GM12878 (cell line): ENCODE results near the gene PHF21B. TPM values are rescaled to one million over a fixed set of nuclear protein-coding genes. Genes with fewer than 3 reads are reported as not detected.

Experiments used
- ATAC-seq: fragments of 200-7000 bp; cut with Tn5 transposase; 3 replicates; pipeline ENCODE4 v1.9.1; 2020; ENCODE audit warnings: mild to moderate bottlenecking, moderate library complexity
- BruUV-seq: library from RNA; stranded (reverse); fragments of 400-500 nt; replicated peaks from 2 replicates; lab custom pipeline; 2021; lab: Mats Ljungman, UMichigan
- CTCF ChIA-PET: fragments of 300-600 bp; sonication (Branson Sonifier 250); formaldehyde crosslinking; extraction: SDS; loops from one replicate; lab custom pipeline; 2021; ENCODE audit warnings: inconsistent platforms; lab: Yijun Ruan, JAX
- POLR2A ChIA-PET: fragments of 350-600 bp; formaldehyde crosslinking; extraction: SDS; loops from one replicate; lab custom pipeline; 2021; ENCODE audit warnings: inconsistent platforms; lab: Charles Lee
- RAD21 ChIA-PET: fragments of 300-600 bp; sonication (Branson Sonifier 250); formaldehyde crosslinking; loops from one replicate; lab custom pipeline; 2023; ENCODE audit warnings: antibody characterized with exemption; ENCODE audit not compliant: unreplicated experiment; lab: Charles Lee
- SMC1A ChIA-PET: fragments of 300-600 bp; sonication (Branson Sonifier 250); formaldehyde crosslinking; loops from one replicate; lab custom pipeline; 2023; ENCODE audit not compliant: unreplicated experiment, uncharacterized antibody; lab: Charles Lee
- DNase-seq: peaks from one replicate; pipeline ENCODE4 v3.0.0-alpha.2; 2011; ENCODE audit warnings: low read depth, low spot score
- FAIRE-seq: peaks from 3 replicates; lab custom pipeline; 2011; peaks lifted over from hg19 to GRCh38; lab: Jason Lieb, UNC
- H2AFZ ChIP-seq: 2 replicates; pipeline ENCODE4 v1.6.0; 2011; ENCODE audit warnings: low read depth, low read length, control low read depth; ENCODE audit not compliant: control insufficient read depth
- H3K27ac ChIP-seq: 2 replicates; pipeline ENCODE4 v1.5.1; 2011; ENCODE audit warnings: control low read depth; ENCODE audit not compliant: control insufficient read depth, insufficient read depth
- H3K27me3 ChIP-seq, 2 experiments: replicated peaks in 1 of 2; 2 replicates each; pipeline versions ENCODE4 v1.6.0 to v1.6.1; 2011; ENCODE audit warnings: low read length in 1 of 2; ENCODE audit not compliant: control insufficient read depth in 2 of 2, insufficient read depth in 2 of 2
- H3K36me3 ChIP-seq, 2 experiments: 2 replicates each; pipeline ENCODE4 v1.5.1; 2011; ENCODE audit warnings: low read length in 1 of 2; ENCODE audit not compliant: control insufficient read depth in 2 of 2, insufficient read depth in 2 of 2
- H3K4me1 ChIP-seq: 2 replicates; pipeline ENCODE4 v1.6.1; 2011; ENCODE audit warnings: mild to moderate bottlenecking, low read length, moderate library complexity, mixed read lengths; ENCODE audit not compliant: control insufficient read depth, insufficient read depth
- H3K4me2 ChIP-seq: 2 replicates; pipeline ENCODE4 v1.6.0; 2011; ENCODE audit warnings: control low read depth; ENCODE audit not compliant: control insufficient read depth, insufficient read depth
- H3K4me3 ChIP-seq: fragments of 200-600 bp; sonication (generic); 2 replicates; pipeline ENCODE4 v1.5.1; 2016
- H3K79me2 ChIP-seq: 2 replicates; pipeline ENCODE4 v1.6.0; 2011; ENCODE audit warnings: low read length; ENCODE audit not compliant: control insufficient read depth, insufficient read depth
- H3K9ac ChIP-seq: 2 replicates; pipeline ENCODE4 v1.8.0; 2011; ENCODE audit warnings: low read length, control low read depth, mixed read lengths; ENCODE audit not compliant: control insufficient read depth, insufficient read depth
- H3K9me3 ChIP-seq: replicated peaks from 3 replicates; pipeline ENCODE4 v1.5.1; 2011; ENCODE audit warnings: mild to moderate bottlenecking, low read length; ENCODE audit not compliant: control insufficient read depth, insufficient read depth
- H4K20me1 ChIP-seq: 2 replicates; pipeline ENCODE4 v1.6.0; 2011; ENCODE audit not compliant: control insufficient read depth, insufficient read depth
- ASH2L ChIP-seq: fragments of 300-600, 200-600 bp; sonication (generic); IDR thresholded peaks from 2 replicates; pipeline ENCODE4 v1.6.1; 2017; ENCODE audit warnings: low read depth, mild to moderate bottlenecking, borderline replicate concordance
- GABPA ChIP-seq: IDR thresholded peaks from 2 replicates; pipeline ENCODE4 v1.6.1; 2014; ENCODE audit warnings: antibody characterized with exemption, low read depth, mild to moderate bottlenecking, inconsistent platforms
- NR2C1 ChIP-seq: fragments of 450-650 bp; IDR thresholded peaks from 2 replicates; pipeline ENCODE4 v1.6.1; 2017; ENCODE audit warnings: antibody characterized with exemption, mild to moderate bottlenecking, moderate library complexity
- PML ChIP-seq: IDR thresholded peaks from 2 replicates; pipeline ENCODE4 v1.6.1; 2012; ENCODE audit warnings: low read length, inconsistent platforms
- RAD21 ChIP-seq: IDR thresholded peaks from 2 replicates; pipeline ENCODE4 v1.6.1; 2011; ENCODE audit warnings: mild to moderate bottlenecking, low read depth, low read length, moderate library complexity; ENCODE audit not compliant: insufficient read depth
- RELA ChIP-seq: fragments of 450-650 bp; IDR thresholded peaks from 2 replicates; pipeline ENCODE4 v1.8.0; 2014; ENCODE audit warnings: borderline replicate concordance; ENCODE audit not compliant: partially characterized antibody
- REST ChIP-seq: IDR thresholded peaks from 2 replicates; pipeline ENCODE4 v1.6.1; 2012; ENCODE audit warnings: mild to moderate bottlenecking, low read depth, low read length
- SRF ChIP-seq, 2 experiments: IDR thresholded peaks; 2 replicates each; pipeline ENCODE4 v1.6.1; 2011; ENCODE audit warnings: low read depth in 2 of 2, low read length in 2 of 2, mild to moderate bottlenecking in 1 of 2, moderate library complexity in 1 of 2
- STAT3 ChIP-seq: IDR thresholded peaks from 2 replicates; pipeline ENCODE4 v1.6.1; 2011; ENCODE audit warnings: low read depth, low read length, improper control_type of control experiment
- SUZ12 ChIP-seq: fragments of 200-600 bp; sonication (generic); IDR thresholded peaks from one replicate; pipeline ENCODE4 v1.6.1; 2018; ENCODE audit warnings: antibody characterized with exemption, mild to moderate bottlenecking; ENCODE audit not compliant: unreplicated experiment
- TAF1 ChIP-seq: IDR thresholded peaks from 2 replicates; pipeline ENCODE4 v1.6.1; 2011; ENCODE audit warnings: mild to moderate bottlenecking, low read depth, low read length, borderline replicate concordance
- YY1 ChIP-seq: IDR thresholded peaks from 2 replicates; pipeline ENCODE4 v1.6.1; 2011; ENCODE audit warnings: low read depth, mild to moderate bottlenecking, low read length
- ZBTB11 ChIP-seq: fragments of 450-650 bp; formaldehyde crosslinking; IDR thresholded peaks from 2 replicates; pipeline ENCODE4 v1.5.0; 2022; ENCODE audit warnings: mild to moderate bottlenecking, missing genetic modification characterization
- ZNF24 ChIP-seq: fragments of 450-650 bp; IDR thresholded peaks from 2 replicates; pipeline ENCODE4 v1.6.1; 2017; ENCODE audit warnings: antibody characterized with exemption, mild to moderate bottlenecking
- ZZZ3 ChIP-seq: IDR thresholded peaks from 2 replicates; pipeline ENCODE4 v1.6.1; 2011; ENCODE audit warnings: low read depth; ENCODE audit not compliant: control insufficient read depth, insufficient read length
- WGBS: methylation state at CpG from one replicate; pipeline ENCODE4 v1.1.6; 2016; ENCODE audit warnings: low lambda C conversion rate; ENCODE audit not compliant: insufficient replicate concordance, insufficient coverage; ENCODE audit errors: missing lambda C conversion rate; 5-methylcytosine and 5-hydroxymethylcytosine counted together
- in situ Hi-C: fragments of 300-500 bp; cut with MboI; formaldehyde crosslinking; loops from 9 replicates; pipeline ENCODE4 v1.14.3; 2018; ENCODE audit warnings: mixed read lengths
- intact Hi-C: fragments of 100-400 bp; cut with micrococcal nuclease; formaldehyde crosslinking; loops from one replicate; pipeline ENCODE4 v1.14.2; 2022; ENCODE audit not compliant: unreplicated experiment
- polyA plus RNA-seq, 11 experiments: library from polyadenylated mRNA; depleted of rRNA in 4 of 11; unstranded in 6 of 11; stranded (reverse) in 5 of 11; fragments of >200 nt; fragmentation: Nextera tagmentation in 4 of 11; fragmentation: Illumina TruSeq in 1 of 11; extraction: Ambion mirVana in 4 of 11; extraction: Trizol in 1 of 11; gene quantifications; 1 replicate in 1 of 11; 2 replicates in 10 of 11; pipeline versions ENCODE4 v1.2.1 to v1.2.3, GENCODE V29; 2011 to 2016; ENCODE audit warnings: inconsistent platforms in 2 of 11, missing spikeins in 2 of 11, low read depth in 1 of 11
- total RNA-seq, 4 experiments: library from RNA; depleted of rRNA in 3 of 4; stranded (reverse); fragments of >200 nt in 3 of 4; fragmentation: Illumina TruSeq in 1 of 4; extraction: Trizol in 1 of 4; gene quantifications; 2 replicates each; pipeline versions ENCODE4 v1.2.1 to v1.2.3, GENCODE V29; 2013 to 2021
- TF ChIP-seq, protein P1 (sequence below): fragments of 450-650 bp; formaldehyde crosslinking; IDR thresholded peaks from 2 replicates; pipeline ENCODE4 v1.4.0; 2022; ENCODE audit warnings: mild to moderate bottlenecking, moderate library complexity

Gene PHF21B
- total and polyA plus RNA-seq, 10 of the 15 experiments (the other 5 are each of a cell fraction or from before 2014, with no cell fraction given), result 0.03 to 0.35 TPM; not detected in 8

- Histone ChIP-seq H3K4me1 (no peaks in the 10 kb centered on the region), H3K79me2 (no peaks in the 10 kb centered on the region), H2AFZ (no peak overlapping the region), H3K9me3 (no peaks in the 10 kb centered on the region; the same call in 2 of the 3 replicates), H3K36me3 (no peaks in the 10 kb centered on the region), H3K4me3 (no peak overlapping the region), H3K27me3 (no peaks in the 10 kb centered on the region; a peak in 3 of 4 replicates), H4K20me1 (no peaks in the 10 kb centered on the region), H3K4me2 (no peak overlapping the region), H3K9ac (no peak overlapping the region), H3K27ac (no peak overlapping the region)
- ChIA-PET SMC1A (no interaction called here), CTCF (no interaction called here), RAD21 (no interaction called here), POLR2A (no interaction called here)
- in situ Hi-C loops (no loop called here), intact Hi-C loops (no loop called here)
- no TSS peak for BruUV-seq
- 33% methylated on average over 14 of the region's 14 CpGs for WGBS
- DNase-seq (no peak), FAIRE-seq (no peak), ATAC-seq (no peak)
- no peak for TF ChIP-seq TAF1
- TF ChIP-seq, protein P1, sequence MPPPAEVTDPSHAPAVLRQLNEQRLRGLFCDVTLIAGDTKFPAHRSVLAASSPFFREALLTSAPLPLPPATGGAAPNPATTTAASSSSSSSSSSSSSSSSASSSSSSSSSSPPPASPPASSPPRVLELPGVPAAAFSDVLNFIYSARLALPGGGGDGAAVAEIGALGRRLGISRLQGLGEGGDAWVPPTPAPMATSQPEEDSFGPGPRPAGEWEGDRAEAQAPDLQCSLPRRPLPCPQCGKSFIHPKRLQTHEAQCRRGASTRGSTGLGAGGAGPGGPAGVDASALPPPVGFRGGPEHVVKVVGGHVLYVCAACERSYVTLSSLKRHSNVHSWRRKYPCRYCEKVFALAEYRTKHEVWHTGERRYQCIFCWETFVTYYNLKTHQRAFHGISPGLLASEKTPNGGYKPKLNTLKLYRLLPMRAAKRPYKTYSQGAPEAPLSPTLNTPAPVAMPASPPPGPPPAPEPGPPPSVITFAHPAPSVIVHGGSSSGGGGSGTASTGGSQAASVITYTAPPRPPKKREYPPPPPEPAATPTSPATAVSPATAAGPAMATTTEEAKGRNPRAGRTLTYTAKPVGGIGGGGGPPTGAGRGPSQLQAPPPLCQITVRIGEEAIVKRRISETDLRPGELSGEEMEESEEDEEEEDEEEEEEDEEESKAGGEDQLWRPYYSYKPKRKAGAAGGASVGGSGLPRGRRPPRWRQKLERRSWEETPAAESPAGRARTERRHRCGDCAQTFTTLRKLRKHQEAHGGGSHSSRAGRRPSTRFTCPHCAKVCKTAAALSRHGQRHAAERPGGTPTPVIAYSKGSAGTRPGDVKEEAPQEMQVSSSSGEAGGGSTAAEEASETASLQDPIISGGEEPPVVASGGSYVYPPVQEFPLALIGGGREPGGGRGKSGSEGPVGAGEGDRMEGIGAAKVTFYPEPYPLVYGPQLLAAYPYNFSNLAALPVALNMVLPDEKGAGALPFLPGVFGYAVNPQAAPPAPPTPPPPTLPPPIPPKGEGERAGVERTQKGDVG (CRISPR knock-in tag), result no peak
- TF ChIP-seq ZBTB11 (CRISPR knock-in tag), result no peak
- TF ChIP-seq ASH2L, result no peak
- no peak for TF ChIP-seq REST
- TF ChIP-seq STAT3, result no peak
- no peak for TF ChIP-seq YY1
- TF ChIP-seq PML, result no peak
- no peak for TF ChIP-seq GABPA
- TF ChIP-seq ZZZ3, result no peak
- no peak for TF ChIP-seq RAD21
- TF ChIP-seq NR2C1, result no peak
- TF ChIP-seq ZNF24, result no peak
- no peak for TF ChIP-seq SUZ12
- no peak for TF ChIP-seq SRF (IDR thresholded peaks at IDR 0.05; ENCODE audit: low read depth in 2 of 2, low read length in 2 of 2)
- TF ChIP-seq RELA, result no peak
Observed at GRCh38 chr22:44995715-44996114, 14.1 kb downstream of the PHF21B start.
